ENCODE data around the gene MYO18A.
"Not testable (repeated sequence)": the region's sequence is repeated elsewhere in the genome, so short reads cannot be mapped to it uniquely, and the experiment has no call there.

MYO18A gene, protein sequence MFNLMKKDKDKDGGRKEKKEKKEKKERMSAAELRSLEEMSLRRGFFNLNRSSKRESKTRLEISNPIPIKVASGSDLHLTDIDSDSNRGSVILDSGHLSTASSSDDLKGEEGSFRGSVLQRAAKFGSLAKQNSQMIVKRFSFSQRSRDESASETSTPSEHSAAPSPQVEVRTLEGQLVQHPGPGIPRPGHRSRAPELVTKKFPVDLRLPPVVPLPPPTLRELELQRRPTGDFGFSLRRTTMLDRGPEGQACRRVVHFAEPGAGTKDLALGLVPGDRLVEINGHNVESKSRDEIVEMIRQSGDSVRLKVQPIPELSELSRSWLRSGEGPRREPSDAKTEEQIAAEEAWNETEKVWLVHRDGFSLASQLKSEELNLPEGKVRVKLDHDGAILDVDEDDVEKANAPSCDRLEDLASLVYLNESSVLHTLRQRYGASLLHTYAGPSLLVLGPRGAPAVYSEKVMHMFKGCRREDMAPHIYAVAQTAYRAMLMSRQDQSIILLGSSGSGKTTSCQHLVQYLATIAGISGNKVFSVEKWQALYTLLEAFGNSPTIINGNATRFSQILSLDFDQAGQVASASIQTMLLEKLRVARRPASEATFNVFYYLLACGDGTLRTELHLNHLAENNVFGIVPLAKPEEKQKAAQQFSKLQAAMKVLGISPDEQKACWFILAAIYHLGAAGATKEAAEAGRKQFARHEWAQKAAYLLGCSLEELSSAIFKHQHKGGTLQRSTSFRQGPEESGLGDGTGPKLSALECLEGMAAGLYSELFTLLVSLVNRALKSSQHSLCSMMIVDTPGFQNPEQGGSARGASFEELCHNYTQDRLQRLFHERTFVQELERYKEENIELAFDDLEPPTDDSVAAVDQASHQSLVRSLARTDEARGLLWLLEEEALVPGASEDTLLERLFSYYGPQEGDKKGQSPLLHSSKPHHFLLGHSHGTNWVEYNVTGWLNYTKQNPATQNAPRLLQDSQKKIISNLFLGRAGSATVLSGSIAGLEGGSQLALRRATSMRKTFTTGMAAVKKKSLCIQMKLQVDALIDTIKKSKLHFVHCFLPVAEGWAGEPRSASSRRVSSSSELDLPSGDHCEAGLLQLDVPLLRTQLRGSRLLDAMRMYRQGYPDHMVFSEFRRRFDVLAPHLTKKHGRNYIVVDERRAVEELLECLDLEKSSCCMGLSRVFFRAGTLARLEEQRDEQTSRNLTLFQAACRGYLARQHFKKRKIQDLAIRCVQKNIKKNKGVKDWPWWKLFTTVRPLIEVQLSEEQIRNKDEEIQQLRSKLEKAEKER (N-terminal part only)

DNA sequence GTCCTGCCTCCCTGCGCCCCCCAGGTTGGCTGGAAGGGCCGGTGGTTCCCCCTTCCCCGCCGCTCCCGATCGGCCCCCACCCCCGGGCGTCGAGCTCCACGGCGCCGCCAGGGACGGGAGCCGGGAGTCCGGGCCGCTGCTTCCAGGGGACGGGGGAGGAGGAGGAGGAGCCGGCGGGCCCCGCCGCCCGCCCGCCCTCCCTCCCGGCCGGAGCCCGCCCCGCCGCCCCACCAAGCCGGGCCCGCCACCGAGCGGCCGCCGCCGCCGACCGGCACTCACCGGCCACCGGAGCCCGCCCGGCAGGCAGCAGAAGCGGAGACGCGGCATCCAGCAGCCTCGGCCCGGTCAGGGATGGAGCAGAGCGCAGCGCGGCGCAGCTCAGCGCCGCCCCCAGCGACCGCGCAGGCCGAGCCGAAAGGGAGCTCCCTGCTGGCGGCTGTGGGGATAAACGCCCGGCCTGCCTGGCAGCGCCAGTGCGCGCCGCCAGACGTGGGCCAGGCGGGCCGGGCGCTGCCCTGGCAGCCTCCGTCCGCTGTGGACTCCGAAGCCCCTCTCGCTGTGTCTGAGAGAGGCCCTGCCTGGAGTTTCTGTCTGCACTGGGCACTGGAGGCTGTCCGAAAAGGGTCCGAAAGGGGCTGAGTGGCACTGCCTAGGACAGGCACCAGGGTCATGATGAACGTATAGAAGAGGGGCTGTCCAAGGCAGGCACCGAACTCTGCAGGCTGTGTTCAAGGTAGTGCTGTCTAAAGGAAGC is at the start of gene MYO18A:
Gene MYO18A, minus strand, starts transcription at position 365 of the 754 bp plus-strand sequence. CDS start 13,458 bp downstream, outside the sequence.
- DNase-seq (ENCODE audit: low spot score), result peak; percentile 94

DNA sequence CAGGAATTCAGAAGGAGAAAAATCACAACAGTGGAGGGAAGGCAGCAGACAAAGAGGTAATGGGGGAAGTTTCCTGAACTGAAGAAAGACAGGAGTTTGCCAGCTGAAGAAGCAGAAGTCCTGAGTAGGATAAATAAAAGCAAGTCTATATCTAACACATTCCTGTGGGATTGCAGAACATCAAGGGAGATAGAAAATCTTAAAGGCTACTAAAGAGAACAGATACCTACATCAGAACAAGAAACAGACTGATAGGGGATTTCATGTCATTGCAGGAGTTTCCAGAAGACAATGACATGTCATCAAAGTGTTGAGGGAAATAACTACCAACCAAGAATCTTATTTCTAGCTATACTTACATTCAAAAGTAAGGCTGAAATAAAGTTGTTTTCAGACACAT is 45.2 kb upstream of the MYO18A start:
- no peak for DNase-seq (ENCODE audit: low spot score)

DNA sequence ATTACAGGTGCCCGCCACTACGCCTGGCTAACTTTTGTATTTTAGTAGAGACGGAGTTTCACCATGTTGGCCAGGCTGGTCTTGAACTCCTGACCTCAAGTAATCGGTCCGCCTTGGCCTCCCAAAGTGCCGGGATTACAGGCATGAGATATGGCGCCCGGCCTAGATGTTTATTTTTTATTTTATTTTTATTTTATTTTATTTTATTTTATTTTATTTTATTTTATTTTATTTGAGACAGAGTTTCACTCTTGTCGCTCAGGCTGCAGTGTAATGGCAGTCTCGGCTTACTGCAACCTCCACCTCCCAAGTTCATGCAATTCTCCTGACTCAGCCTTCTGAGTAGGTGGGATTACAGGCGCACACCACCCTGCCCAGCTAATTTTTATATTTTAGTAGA is 41.1 kb upstream of the MYO18A start:
- not testable (repeated sequence) for DNase-seq (ENCODE audit: low spot score)

DNA sequence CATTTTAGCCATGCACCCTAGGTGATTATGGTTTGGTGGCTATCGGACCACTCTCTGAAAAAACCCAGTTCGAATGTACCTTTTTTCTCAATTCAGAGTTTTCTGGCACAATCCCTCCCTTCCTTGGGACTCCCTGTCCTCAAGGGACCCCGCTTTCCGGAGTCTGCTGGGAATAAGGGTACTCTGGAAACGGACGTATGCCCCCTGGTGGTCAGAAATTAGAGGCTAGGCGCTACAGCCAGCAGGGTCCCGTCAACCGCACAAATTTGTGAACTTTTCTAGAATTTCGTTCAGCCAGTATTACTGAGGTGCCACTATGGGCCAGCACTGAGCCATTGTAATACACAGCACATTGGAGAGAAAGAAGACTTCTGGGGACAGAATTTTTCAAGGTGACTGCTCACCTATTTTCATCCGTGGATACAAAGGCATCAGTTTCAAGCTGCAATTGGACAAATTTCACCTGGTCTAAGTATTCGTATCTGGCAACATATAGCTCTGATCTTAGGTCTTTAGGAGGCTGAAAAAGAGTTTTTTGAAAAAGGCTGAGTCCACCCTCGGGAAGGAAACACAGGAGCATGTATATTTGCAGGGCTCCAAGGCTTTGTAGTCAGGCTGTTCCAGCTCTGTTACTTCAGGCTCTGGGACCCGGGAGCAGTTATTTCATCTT is 39.3 kb upstream of the MYO18A start:
- peak; percentile 91 for DNase-seq (ENCODE audit: low spot score)

DNA sequence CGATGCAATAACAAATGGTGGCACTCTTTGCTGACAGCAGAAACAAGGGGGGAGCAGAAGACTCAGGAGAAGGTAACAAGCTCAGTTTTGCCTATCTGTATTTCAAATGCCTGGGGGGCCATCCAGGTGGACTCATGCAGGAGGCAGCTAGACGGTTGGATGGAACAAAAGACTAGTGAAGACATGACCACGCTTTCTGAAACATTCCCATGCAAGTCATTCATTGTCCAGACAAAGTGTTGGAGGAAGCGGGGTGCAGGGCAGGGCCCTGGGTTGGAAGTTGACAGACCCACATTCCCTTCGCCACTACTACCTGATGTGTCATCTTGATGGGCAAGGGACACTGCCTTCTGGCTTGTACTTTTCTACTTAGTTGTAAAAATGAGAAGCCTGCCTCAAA is 36.7 kb upstream of the MYO18A start:
- no peak for DNase-seq (ENCODE audit: low spot score)

DNA sequence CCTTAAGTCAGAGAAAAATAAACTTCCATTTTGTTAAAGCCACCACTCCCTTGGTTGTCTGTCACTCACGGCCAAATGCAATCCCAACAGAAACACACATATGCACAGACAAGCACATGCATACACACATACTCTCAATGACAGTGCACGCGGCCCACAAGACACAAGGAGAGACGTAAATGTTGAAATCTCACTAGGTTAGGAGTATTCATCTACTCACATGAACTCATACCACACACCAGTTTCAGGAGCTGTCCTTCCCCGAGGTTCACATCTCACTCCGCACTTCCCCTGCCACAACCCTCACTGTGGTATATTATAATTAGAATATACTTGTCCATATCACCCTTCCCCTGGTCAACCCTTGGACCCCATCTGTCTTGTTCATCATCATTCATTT is 36.0 kb upstream of the MYO18A start:
- no peak for DNase-seq (ENCODE audit: low spot score)

DNA sequence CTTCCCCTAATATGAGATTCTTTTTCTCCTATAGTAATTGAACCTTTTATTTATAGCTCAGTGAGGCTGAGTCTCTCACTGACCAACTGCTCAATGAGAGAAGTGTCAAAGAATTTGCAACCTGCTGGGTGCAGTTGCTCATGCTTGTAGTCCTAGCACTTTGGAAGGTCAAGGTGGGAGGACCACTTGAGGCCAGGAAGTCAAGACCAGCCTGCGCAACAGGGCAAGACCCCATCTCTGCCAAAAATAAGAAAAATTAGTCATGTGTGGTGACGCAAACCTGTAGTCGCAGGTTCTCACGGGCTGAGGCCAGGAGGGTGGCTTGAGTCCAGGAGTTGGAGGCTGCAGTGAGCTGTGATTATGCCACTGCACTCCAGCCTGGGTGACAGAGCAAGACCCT is 35.5 kb upstream of the MYO18A start:
- DNase-seq (ENCODE audit: low spot score), result no peak

DNA sequence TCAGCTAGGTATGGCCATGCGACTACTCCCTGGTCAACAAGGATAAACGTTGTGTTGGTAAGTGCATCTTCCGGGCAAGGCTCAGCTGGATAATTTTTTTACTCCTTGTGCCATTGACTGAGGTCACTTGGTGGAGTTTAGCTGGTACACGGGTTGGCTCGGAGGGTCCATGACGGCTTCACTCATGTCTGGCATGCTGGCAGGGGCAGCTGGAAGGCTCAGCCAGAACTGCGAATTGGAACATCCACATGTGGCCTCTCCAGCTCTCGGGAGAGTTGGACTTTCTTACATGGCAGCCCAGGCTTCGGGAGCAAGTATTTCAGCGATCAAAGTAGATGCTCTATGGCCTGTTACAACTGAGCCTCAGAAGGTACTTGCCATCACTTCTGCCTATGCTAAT is 35.0 kb upstream of the MYO18A start:
- DNase-seq (ENCODE audit: low spot score), result no peak

DNA sequence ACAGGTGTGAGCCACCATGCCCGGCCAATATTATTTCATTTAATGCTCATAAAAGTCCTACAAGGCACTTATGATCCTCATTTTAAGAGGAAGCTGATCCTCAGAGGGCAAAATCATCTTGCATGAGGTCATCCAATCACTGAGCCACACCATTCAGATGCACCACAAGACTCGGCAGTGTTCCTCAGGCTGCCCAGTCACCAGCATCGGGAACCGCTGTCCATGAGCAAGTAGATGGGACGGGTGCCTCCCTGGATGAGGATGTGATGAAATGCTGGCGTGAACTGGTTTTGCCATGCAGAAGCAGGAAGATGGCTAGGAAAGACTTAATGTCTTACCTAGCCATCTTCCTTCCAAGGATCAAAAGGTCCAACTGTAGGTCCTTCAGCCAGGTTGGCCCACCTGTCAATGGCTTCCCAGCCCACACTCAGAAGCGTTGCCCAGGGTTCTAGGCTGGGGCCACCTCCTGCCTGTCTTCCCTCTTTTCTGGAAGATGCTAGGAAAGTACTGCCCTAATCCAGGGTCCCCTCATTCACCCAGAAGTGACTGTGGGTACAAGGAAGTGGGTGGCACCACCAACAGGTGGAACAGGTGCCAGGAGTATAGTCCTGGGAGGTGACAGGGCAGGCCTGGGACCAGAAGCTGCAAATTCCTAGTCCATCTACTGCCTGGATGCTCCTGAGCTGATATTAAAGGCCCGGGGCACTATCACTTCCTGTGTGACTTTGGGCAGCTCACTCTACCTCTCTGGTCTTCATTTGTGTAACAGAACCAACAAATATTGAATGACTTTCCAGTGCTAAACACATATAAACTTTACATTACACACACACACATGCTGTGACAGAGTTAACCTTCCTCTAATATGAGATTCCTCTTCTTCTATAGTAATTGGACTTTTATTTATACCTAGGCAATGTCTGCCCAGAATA is 34.3 kb upstream of the MYO18A start:
- DNase-seq (ENCODE audit: low spot score), result no peak

DNA sequence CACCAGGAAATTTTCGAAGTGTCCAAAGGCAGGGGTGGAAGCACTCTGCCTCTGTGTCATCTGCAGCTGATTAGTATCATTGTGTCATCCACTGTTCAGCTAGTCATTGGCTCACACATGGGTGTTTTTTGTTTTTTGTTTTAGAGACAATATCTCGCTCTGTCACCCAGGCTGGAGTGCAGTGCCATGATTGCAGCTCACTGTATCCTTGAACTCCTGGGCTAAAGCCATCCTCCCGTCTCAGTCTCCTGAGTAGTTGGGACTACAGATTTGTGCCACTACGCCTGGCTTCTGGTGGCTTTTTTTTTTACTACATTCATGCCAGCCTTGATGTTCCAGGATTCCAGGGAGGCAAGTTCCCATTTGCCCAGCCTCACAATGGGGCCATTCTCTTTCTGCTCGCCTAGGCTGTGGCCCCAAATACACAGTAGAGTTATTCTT is 32.5 kb upstream of the MYO18A start:
- no peak for DNase-seq (ENCODE audit: low spot score)

DNA sequence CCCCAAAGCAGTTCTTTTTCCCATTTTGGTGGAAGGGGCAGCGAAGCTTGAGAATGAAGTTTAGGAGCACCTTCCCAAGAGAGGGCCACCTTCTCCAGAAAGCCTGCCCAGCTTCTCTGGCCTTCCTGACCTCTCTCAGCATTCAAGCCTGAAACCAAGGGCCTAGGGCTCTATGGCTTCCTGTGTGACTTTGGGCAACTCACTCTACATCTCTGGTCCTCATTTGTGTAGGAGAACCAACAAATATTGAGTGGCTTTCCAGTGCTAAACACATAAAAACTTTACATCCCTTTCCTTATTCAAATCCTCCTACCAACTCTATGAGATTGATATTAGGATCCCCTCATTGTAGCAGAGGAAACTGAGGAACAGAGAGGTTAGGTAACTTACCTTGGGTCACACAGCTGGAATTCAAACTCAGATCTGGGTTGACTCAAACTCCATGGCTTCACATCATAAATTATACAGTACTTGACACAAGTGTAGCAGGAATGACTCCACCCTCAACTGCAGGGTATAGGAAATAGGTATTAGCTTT is 32.0 kb upstream of the MYO18A start:
- no peak for DNase-seq (ENCODE audit: low spot score)

DNA sequence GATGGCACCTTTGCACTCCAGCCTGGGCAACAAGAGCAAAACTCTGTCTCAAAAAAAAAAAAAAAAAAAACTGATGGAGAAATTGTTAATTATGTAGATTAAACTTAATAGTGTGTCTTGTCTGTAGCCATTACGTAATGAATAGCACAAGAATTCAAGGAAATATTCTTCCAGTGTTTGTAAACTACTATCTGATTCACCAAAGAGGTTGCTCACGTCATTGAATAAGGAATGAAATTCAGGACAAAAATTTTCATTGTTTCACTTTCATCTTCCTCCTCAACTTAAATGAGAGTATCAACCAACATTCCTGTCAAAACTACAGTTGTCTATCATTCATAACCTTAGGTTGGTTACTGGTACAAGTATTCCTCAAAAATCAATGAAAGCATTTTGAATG is 30.7 kb upstream of the MYO18A start:
- DNase-seq (ENCODE audit: low spot score), result no peak

DNA sequence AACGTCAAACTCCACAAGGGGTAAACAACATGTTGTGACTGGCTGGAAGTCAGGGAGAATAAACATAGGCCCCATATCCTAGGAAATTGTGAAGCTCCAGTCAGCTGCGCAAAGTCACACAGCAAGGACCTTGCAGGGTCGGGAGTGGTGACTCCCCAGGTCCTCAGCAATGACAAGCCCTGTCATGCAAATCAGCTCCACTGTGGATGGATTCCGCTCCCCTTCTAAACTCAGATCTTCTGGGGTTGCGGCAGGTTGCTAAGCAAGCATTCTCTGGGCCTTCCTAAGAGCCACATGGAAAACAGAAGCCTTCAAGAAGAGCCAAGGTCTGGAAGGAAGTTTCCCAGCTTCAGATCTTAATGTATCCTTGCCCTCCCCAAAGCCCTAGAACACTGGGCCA is 28.9 kb upstream of the MYO18A start:
- no peak for DNase-seq (ENCODE audit: low spot score)

DNA sequence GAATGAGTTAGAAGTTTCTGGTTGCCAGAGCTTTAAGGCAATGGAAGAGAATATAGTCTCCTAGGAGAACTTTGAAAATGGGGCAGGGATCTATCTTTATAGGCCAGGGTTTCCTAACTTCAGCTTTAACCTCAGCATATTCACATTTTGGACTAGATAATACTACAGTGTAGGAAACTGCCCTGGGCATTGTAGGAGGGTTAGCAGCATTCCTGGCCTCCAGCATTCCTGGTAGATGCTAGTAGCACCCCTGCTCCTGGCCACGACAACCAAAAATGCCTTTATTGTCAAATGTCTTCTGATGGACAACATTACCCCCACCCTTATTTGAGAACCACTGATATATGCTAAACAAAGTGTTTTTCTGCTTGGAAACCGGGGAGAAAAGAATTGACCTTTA is 27.8 kb upstream of the MYO18A start:
- no peak for DNase-seq (ENCODE audit: low spot score)

DNA sequence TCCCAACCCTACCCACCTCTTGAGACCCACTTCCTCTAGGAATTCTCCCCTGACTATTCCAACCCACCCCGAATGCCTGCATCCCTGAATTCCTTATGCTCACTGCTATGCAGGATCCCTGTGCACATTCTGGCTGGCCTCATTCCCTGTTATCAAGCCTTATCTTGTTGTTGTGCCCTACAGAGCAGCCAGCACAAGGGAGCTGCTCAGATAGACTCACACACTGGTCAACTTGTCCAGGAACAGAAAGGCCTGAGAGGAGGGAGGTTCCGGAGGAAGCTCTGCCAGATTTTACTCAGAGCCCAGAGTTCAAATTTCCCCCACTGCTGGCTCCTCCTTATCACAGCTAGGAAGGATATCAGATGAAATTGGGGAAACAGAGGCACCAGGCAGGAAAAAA is 24.8 kb upstream of the MYO18A start:
- no peak for DNase-seq (ENCODE audit: low spot score)

DNA sequence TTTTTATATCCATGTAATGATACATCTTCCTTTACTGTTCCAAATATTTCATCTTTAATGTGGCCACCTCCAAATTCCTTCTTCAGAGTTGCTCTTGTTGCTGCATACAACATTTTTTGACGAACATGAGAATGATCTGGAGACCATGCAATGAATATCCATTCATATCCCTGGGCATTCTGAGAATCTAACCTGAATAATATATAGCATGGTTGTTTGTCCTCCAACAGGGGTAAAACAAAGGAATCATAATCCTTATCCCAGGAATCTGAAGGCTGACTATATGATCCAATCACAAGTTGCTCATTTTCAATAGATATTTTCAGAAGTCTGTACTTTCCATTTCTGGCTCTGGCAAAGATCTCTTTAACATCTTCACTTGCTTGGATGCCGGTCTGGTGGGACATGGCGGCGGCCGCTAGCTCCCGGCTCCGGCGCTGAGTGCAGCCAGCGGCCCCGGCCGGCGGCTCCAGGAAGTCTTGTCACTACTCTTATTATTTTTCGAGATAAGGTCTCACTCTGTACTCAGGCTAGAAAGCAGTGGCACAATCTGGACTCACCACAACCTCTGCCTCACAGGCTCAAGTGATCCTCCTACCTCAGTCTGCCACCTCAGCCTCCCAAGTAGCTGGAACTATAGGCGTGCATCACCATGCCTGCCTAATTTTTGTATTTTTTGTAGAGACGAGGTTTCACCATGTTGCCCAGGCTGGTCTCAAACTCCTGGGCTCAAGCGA is 24.0 kb upstream of the MYO18A start:
- not testable (repeated sequence) for DNase-seq (ENCODE audit: low spot score)

DNA sequence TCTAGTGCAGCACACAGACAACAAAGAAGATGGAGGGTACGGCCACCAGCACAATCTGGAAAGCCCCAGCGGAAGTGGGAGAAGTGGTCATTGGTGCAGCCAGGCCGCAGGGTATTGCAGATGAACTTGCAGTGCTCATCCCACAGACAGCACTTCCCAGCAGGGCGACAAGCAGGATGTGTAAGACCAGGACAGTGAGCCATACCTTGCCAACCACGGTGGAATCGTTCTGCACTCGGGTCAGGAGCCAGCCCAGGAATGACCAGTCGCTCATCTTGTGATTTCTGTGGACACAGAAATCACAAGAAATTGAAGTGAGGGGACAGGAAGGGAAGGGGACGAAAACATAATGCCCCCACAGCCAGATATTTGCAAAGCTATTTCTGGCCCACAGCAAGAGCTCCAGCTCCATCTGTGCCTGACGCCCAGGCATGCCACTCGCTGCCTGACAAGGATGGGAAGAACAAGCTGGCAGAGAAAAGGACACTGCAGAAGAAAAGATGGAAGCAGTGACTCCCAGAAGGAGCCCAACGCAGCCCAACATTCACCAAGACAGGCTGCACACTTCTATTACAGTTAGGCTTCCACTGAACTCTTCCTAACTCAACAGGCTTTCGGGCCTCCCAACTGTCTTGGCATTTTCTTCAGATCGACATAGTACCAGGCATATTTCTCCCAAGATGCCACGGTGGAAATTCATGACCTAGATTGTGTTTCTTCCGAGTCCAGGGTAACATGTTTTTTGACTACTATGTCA is 17.5 kb upstream of the MYO18A start:
- peak; percentile 4 for DNase-seq (ENCODE audit: low spot score)

All from iPS-NIHi11 (cell line).